WTC11 (cell line): ENCODE data around the gene KBTBD13.

Source experiments
- CREB1 ChIP-seq: sonication (generic); formaldehyde crosslinking; IDR thresholded peaks from 2 replicates; pipeline ENCODE4 v1.8.0; 2023; ENCODE audit warnings: mild to moderate bottlenecking, missing genetic modification reagents
- IRF2 ChIP-seq: sonication (generic); formaldehyde crosslinking; IDR thresholded peaks from 2 replicates; pipeline ENCODE4 v1.8.0; 2022; ENCODE audit warnings: low read depth, missing genetic modification reagents, borderline replicate concordance
- SMAD4 ChIP-seq: sonication (generic); formaldehyde crosslinking; IDR thresholded peaks from 2 replicates; pipeline ENCODE4 v1.8.0; 2022; ENCODE audit warnings: mild to moderate bottlenecking, missing genetic modification reagents
- SP1 ChIP-seq: sonication (generic); formaldehyde crosslinking; conservative IDR thresholded peaks from 2 replicates; pipeline ENCODE4 v1.8.1; 2022; ENCODE audit warnings: missing genetic modification reagents
- TEAD1 ChIP-seq: sonication (generic); formaldehyde crosslinking; IDR thresholded peaks from 2 replicates; pipeline ENCODE4 v1.8.0; 2022; ENCODE audit warnings: mild to moderate bottlenecking, missing genetic modification reagents
- TEAD4 ChIP-seq: sonication (generic); formaldehyde crosslinking; IDR thresholded peaks from 2 replicates; pipeline ENCODE4 v1.8.0; 2022; ENCODE audit warnings: mild to moderate bottlenecking, missing genetic modification reagents
- ZBTB21 ChIP-seq: sonication (generic); formaldehyde crosslinking; IDR thresholded peaks from 2 replicates; pipeline ENCODE4 v1.8.1; 2023; ENCODE audit warnings: mild to moderate bottlenecking, missing genetic modification reagents, borderline replicate concordance
- ZNF396 ChIP-seq: fragments of 250-450 bp; sonication (Bioruptor Pico); IDR thresholded peaks from 2 replicates; pipeline ENCODE4 v1.8.0; 2021; ENCODE audit warnings: mild to moderate bottlenecking, moderate library complexity, borderline replicate concordance
- ZNF423 ChIP-seq: fragments of 250-450 bp; sonication (Bioruptor Pico); IDR thresholded peaks from 2 replicates; pipeline ENCODE4 v2.1.2; 2022; ENCODE audit warnings: mild to moderate bottlenecking, moderate library complexity
- TF ChIP-seq, protein P1 (sequence below): sonication (generic); formaldehyde crosslinking; IDR thresholded peaks from 2 replicates; pipeline ENCODE4 v1.8.1; 2023; ENCODE audit warnings: mild to moderate bottlenecking, missing genetic modification reagents, borderline replicate concordance
- TF ChIP-seq, protein P2 (sequence below): sonication (generic); formaldehyde crosslinking; IDR thresholded peaks from 2 replicates; pipeline ENCODE4 v1.8.0; 2023; ENCODE audit warnings: missing genetic modification reagents, mild to moderate bottlenecking, borderline replicate concordance
- TF ChIP-seq, protein P3 (sequence below): fragments of 200-600 bp; IDR thresholded peaks from 2 replicates; pipeline ENCODE4 v1.8.0; 2022; ENCODE audit warnings: antibody characterized with exemption
- TF ChIP-seq, protein P4 (sequence below): fragments of 250-450 bp; sonication (Bioruptor Pico); IDR thresholded peaks from 2 replicates; pipeline ENCODE4 v1.9.0; 2021; ENCODE audit warnings: mild to moderate bottlenecking
- TF ChIP-seq, protein P5 (sequence below): sonication (generic); formaldehyde crosslinking; IDR thresholded peaks from 2 replicates; pipeline ENCODE4 v1.8.0; 2022; ENCODE audit warnings: mild to moderate bottlenecking, missing genetic modification reagents

DNA sequence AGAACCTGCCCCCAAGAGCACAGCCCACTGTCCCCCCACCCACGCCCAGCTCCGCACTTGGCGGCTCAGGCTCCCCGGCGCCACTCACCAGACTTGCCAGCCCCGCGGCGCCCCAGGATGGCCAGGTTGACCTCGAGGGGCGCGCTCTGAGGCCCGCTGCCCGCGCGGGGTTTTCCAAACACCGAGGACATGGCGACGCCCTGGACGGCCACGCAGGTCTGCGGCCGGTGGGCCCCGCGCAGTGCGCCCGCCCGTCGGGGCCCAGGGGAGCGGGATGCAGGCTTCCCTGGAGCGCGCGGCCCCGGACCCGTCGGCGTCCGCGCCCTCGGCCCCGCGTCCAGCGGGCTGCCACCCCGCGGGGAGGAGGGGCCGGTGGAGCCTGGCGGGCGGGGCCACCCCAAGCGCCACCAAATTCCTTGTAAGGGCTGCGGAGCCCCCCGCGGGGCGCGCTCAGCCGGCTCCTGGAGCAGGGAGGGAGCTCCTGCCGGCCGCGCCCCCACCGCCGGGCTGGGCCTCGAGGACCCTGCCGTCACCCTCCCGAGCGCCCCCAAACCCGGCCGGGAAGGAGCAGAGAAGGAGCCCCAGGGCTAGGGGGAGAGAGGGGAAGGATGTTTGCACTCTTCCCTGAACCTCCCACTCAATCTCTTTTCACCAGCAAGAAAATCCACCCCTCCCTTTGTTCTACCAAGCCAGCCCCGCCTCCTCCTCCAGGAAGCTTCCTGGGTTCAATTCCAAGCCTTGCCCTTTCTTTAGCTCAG is 8.7 kb upstream of the KBTBD13 start, which contains the start of gene RASL12:
- TF ChIP-seq TEAD1 (CRISPR knock-in tag) (no peak), TEAD4 (CRISPR knock-in tag) (no peak), SP1 (no peak), ZBTB21 (no peak), IRF2 (no peak), SMAD4 (no peak), ZNF396 (no peak), ZNF423 (CRISPR knock-in tag) (peak; percentile 74), CREB1 (CRISPR knock-in tag) (no peak)
- TF ChIP-seq, protein P1, sequence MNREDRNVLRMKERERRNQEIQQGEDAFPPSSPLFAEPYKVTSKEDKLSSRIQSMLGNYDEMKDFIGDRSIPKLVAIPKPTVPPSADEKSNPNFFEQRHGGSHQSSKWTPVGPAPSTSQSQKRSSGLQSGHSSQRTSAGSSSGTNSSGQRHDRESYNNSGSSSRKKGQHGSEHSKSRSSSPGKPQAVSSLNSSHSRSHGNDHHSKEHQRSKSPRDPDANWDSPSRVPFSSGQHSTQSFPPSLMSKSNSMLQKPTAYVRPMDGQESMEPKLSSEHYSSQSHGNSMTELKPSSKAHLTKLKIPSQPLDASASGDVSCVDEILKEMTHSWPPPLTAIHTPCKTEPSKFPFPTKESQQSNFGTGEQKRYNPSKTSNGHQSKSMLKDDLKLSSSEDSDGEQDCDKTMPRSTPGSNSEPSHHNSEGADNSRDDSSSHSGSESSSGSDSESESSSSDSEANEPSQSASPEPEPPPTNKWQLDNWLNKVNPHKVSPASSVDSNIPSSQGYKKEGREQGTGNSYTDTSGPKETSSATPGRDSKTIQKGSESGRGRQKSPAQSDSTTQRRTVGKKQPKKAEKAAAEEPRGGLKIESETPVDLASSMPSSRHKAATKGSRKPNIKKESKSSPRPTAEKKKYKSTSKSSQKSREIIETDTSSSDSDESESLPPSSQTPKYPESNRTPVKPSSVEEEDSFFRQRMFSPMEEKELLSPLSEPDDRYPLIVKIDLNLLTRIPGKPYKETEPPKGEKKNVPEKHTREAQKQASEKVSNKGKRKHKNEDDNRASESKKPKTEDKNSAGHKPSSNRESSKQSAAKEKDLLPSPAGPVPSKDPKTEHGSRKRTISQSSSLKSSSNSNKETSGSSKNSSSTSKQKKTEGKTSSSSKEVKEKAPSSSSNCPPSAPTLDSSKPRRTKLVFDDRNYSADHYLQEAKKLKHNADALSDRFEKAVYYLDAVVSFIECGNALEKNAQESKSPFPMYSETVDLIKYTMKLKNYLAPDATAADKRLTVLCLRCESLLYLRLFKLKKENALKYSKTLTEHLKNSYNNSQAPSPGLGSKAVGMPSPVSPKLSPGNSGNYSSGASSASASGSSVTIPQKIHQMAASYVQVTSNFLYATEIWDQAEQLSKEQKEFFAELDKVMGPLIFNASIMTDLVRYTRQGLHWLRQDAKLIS (CRISPR knock-in tag): no peak
- TF ChIP-seq, protein P2, sequence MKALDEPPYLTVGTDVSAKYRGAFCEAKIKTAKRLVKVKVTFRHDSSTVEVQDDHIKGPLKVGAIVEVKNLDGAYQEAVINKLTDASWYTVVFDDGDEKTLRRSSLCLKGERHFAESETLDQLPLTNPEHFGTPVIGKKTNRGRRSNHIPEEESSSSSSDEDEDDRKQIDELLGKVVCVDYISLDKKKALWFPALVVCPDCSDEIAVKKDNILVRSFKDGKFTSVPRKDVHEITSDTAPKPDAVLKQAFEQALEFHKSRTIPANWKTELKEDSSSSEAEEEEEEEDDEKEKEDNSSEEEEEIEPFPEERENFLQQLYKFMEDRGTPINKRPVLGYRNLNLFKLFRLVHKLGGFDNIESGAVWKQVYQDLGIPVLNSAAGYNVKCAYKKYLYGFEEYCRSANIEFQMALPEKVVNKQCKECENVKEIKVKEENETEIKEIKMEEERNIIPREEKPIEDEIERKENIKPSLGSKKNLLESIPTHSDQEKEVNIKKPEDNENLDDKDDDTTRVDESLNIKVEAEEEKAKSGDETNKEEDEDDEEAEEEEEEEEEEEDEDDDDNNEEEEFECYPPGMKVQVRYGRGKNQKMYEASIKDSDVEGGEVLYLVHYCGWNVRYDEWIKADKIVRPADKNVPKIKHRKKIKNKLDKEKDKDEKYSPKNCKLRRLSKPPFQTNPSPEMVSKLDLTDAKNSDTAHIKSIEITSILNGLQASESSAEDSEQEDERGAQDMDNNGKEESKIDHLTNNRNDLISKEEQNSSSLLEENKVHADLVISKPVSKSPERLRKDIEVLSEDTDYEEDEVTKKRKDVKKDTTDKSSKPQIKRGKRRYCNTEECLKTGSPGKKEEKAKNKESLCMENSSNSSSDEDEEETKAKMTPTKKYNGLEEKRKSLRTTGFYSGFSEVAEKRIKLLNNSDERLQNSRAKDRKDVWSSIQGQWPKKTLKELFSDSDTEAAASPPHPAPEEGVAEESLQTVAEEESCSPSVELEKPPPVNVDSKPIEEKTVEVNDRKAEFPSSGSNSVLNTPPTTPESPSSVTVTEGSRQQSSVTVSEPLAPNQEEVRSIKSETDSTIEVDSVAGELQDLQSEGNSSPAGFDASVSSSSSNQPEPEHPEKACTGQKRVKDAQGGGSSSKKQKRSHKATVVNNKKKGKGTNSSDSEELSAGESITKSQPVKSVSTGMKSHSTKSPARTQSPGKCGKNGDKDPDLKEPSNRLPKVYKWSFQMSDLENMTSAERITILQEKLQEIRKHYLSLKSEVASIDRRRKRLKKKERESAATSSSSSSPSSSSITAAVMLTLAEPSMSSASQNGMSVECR (CRISPR knock-in tag): no peak; the same call in 1 of the 2 replicates
- TF ChIP-seq, protein P3, sequence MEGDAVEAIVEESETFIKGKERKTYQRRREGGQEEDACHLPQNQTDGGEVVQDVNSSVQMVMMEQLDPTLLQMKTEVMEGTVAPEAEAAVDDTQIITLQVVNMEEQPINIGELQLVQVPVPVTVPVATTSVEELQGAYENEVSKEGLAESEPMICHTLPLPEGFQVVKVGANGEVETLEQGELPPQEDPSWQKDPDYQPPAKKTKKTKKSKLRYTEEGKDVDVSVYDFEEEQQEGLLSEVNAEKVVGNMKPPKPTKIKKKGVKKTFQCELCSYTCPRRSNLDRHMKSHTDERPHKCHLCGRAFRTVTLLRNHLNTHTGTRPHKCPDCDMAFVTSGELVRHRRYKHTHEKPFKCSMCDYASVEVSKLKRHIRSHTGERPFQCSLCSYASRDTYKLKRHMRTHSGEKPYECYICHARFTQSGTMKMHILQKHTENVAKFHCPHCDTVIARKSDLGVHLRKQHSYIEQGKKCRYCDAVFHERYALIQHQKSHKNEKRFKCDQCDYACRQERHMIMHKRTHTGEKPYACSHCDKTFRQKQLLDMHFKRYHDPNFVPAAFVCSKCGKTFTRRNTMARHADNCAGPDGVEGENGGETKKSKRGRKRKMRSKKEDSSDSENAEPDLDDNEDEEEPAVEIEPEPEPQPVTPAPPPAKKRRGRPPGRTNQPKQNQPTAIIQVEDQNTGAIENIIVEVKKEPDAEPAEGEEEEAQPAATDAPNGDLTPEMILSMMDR: no peak
- TF ChIP-seq, protein P4, sequence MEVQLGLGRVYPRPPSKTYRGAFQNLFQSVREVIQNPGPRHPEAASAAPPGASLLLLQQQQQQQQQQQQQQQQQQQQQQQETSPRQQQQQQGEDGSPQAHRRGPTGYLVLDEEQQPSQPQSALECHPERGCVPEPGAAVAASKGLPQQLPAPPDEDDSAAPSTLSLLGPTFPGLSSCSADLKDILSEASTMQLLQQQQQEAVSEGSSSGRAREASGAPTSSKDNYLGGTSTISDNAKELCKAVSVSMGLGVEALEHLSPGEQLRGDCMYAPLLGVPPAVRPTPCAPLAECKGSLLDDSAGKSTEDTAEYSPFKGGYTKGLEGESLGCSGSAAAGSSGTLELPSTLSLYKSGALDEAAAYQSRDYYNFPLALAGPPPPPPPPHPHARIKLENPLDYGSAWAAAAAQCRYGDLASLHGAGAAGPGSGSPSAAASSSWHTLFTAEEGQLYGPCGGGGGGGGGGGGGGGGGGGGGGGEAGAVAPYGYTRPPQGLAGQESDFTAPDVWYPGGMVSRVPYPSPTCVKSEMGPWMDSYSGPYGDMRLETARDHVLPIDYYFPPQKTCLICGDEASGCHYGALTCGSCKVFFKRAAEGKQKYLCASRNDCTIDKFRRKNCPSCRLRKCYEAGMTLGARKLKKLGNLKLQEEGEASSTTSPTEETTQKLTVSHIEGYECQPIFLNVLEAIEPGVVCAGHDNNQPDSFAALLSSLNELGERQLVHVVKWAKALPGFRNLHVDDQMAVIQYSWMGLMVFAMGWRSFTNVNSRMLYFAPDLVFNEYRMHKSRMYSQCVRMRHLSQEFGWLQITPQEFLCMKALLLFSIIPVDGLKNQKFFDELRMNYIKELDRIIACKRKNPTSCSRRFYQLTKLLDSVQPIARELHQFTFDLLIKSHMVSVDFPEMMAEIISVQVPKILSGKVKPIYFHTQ (CRISPR knock-in tag): no peak
- TF ChIP-seq, protein P5, sequence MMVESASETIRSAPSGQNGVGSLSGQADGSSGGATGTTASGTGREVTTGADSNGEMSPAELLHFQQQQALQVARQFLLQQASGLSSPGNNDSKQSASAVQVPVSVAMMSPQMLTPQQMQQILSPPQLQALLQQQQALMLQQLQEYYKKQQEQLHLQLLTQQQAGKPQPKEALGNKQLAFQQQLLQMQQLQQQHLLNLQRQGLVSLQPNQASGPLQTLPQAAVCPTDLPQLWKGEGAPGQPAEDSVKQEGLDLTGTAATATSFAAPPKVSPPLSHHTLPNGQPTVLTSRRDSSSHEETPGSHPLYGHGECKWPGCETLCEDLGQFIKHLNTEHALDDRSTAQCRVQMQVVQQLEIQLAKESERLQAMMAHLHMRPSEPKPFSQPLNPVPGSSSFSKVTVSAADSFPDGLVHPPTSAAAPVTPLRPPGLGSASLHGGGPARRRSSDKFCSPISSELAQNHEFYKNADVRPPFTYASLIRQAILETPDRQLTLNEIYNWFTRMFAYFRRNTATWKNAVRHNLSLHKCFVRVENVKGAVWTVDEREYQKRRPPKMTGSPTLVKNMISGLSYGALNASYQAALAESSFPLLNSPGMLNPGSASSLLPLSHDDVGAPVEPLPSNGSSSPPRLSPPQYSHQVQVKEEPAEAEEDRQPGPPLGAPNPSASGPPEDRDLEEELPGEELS (CRISPR knock-in tag): no peak
